K562 (cell line): Measurements from ENCODE around the gene KRT28. TPM values are rescaled to one million over a fixed set of nuclear protein-coding genes. Genes with fewer than 3 reads are reported as not detected.
A peak's percentile ranks its signal among the peaks of the same experiment; 100 is the strongest.

Experiments used
- BCLAF1 ChIP-seq, 2 experiments: fragments of 450-650 bp in 1 of 2; IDR thresholded peaks; 2 replicates each; pipeline ENCODE4 v1.6.1; 2011 to 2017; ENCODE audit warnings: low read depth in 2 of 2, antibody characterized with exemption in 1 of 2, borderline replicate concordance in 1 of 2, low read length in 1 of 2, mild to moderate bottlenecking in 1 of 2, mixed read lengths in 1 of 2; ENCODE audit not compliant: control insufficient read depth in 1 of 2
- CCNT2 ChIP-seq: IDR thresholded peaks from 2 replicates; pipeline ENCODE4 v1.6.1; 2011; ENCODE audit warnings: borderline replicate concordance, low read depth, mild to moderate bottlenecking, moderate library complexity, mixed read lengths, low read length; ENCODE audit not compliant: insufficient read length; ENCODE audit errors: extremely low read depth
- RBBP5 ChIP-seq: fragments of 200-600 bp; sonication (generic); IDR thresholded peaks from 2 replicates; pipeline ENCODE4 v1.6.1; 2012; ENCODE audit warnings: borderline replicate concordance, mild to moderate bottlenecking, low read length, control low read depth, inconsistent platforms; ENCODE audit not compliant: insufficient read depth, poor library complexity, severe bottlenecking
- TFAP4 ChIP-seq: sonication (generic); formaldehyde crosslinking; IDR thresholded peaks from 2 replicates; pipeline ENCODE4 v1.8.0; 2022; ENCODE audit warnings: missing genetic modification reagents, mild to moderate bottlenecking, moderate library complexity, borderline replicate concordance
- polyA plus RNA-seq, 8 experiments: library from polyadenylated mRNA; depleted of rRNA in 4 of 8; stranded (reverse) in 5 of 8; unstranded in 3 of 8; fragments of >200 nt; fragmentation: Nextera tagmentation in 2 of 8; fragmentation: Illumina TruSeq in 1 of 8; extraction: Ambion mirVana in 2 of 8; extraction: Trizol in 1 of 8; gene quantifications; 2 replicates each; pipeline versions ENCODE4 v1.2.1 to v1.2.3, GENCODE V29; 2011 to 2014; ENCODE audit warnings: inconsistent platforms in 1 of 8, missing spikeins in 1 of 8
- total RNA-seq, 7 experiments: library from RNA; depleted of rRNA in 6 of 7; stranded (reverse); fragments of >200 nt in 6 of 7; fragmentation: Illumina TruSeq in 2 of 7; extraction: Trizol in 2 of 7; gene quantifications; 2 replicates each; pipeline versions ENCODE4 v1.2.1 to v1.2.3, GENCODE V29; 2011 to 2021; ENCODE audit warnings: low replicate concordance in 1 of 7
- TF ChIP-seq, protein P1 (sequence below): fragments of 250-450 bp; sonication (Bioruptor Pico); IDR thresholded peaks from 2 replicates; pipeline ENCODE4 v1.4.0; 2020

Gene KRT28
- total and polyA plus RNA-seq, 9 of the 15 experiments (the other 6 are each of a cell fraction or from before 2014, with no cell fraction given): not detected

GRCh38 chr17:40827746-40828453, 28.1 kb upstream of the KRT28 start (continued):
- TF ChIP-seq BCLAF1 (IDR thresholded peaks at IDR 0.05; ENCODE audit: borderline replicate concordance in 1 of 2, control insufficient read depth in 1 of 2, low read depth in 2 of 2, low read length in 1 of 2) (peak in 1 of 2 experiments; percentile 91; a peak in 2 of 4 replicates), RBBP5 (no peak), CCNT2 (peak; percentile 99), TFAP4 (CRISPR knock-in tag) (no peak; the same call in 1 of the 2 replicates)
- TF ChIP-seq, protein P1, sequence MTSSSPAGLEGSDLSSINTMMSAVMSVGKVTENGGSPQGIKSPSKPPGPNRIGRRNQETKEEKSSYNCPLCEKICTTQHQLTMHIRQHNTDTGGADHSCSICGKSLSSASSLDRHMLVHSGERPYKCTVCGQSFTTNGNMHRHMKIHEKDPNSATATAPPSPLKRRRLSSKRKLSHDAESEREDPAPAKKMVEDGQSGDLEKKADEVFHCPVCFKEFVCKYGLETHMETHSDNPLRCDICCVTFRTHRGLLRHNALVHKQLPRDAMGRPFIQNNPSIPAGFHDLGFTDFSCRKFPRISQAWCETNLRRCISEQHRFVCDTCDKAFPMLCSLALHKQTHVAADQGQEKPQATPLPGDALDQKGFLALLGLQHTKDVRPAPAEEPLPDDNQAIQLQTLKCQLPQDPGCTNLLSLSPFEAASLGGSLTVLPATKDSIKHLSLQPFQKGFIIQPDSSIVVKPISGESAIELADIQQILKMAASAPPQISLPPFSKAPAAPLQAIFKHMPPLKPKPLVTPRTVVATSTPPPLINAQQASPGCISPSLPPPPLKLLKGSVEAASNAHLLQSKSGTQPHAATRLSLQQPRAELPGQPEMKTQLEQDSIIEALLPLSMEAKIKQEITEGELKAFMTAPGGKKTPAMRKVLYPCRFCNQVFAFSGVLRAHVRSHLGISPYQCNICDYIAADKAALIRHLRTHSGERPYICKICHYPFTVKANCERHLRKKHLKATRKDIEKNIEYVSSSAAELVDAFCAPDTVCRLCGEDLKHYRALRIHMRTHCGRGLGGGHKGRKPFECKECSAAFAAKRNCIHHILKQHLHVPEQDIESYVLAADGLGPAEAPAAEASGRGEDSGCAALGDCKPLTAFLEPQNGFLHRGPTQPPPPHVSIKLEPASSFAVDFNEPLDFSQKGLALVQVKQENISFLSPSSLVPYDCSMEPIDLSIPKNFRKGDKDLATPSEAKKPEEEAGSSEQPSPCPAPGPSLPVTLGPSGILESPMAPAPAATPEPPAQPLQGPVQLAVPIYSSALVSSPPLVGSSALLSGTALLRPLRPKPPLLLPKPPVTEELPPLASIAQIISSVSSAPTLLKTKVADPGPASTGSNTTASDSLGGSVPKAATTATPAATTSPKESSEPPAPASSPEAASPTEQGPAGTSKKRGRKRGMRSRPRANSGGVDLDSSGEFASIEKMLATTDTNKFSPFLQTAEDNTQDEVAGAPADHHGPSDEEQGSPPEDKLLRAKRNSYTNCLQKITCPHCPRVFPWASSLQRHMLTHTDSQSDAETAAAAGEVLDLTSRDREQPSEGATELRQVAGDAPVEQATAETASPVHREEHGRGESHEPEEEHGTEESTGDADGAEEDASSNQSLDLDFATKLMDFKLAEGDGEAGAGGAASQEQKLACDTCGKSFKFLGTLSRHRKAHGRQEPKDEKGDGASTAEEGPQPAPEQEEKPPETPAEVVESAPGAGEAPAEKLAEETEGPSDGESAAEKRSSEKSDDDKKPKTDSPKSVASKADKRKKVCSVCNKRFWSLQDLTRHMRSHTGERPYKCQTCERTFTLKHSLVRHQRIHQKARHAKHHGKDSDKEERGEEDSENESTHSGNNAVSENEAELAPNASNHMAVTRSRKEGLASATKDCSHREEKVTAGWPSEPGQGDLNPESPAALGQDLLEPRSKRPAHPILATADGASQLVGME: no peak
